ENCODE data around the gene PRPSAP2.
"Not testable (repeated sequence)": the region's sequence is repeated elsewhere in the genome, so short reads cannot be mapped to it uniquely, and the experiment has no call there.

DNA sequence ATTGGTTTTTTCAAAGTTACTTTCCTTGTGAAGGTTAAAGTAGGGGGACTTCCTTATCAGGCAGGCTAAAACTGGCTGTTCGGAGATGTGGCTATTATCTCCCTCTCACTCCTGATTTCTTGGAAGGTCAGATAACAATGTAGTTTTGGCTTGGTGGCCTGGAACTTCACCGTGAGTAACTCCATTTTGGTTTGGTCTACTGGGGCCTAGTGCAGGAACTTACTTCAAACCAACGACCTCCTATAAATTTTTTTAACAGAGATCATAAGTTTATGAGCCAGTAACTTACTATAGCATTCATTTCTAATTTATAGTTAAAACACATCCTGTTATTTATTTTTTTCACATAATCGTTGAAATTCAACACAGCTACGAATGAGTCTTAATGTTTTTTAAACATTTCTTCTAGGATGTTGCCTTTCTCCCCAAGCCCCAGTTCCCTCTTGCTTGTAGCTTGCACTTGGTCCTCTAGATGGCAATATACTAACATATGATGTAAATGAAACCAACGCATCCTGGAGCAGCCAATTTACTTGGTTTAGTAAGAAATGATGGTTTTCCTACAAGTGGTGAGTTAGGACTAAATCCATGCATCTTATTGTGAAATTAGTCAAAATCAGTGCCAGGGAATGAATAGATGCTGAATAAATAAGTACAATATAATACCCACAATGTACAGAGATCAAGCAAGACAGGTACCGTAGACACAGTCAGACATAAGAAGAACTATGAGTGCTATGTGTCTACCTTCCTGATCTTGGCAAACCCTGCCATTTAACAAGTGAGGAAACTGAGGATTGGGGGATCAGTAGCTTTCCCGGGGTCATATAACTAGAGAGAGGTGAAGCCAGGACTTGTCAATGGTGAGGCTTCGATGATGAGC is 41.2 kb upstream of the PRPSAP2 start:
- TF ChIP-seq, protein P1, sequence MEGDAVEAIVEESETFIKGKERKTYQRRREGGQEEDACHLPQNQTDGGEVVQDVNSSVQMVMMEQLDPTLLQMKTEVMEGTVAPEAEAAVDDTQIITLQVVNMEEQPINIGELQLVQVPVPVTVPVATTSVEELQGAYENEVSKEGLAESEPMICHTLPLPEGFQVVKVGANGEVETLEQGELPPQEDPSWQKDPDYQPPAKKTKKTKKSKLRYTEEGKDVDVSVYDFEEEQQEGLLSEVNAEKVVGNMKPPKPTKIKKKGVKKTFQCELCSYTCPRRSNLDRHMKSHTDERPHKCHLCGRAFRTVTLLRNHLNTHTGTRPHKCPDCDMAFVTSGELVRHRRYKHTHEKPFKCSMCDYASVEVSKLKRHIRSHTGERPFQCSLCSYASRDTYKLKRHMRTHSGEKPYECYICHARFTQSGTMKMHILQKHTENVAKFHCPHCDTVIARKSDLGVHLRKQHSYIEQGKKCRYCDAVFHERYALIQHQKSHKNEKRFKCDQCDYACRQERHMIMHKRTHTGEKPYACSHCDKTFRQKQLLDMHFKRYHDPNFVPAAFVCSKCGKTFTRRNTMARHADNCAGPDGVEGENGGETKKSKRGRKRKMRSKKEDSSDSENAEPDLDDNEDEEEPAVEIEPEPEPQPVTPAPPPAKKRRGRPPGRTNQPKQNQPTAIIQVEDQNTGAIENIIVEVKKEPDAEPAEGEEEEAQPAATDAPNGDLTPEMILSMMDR (IDR thresholded peaks at IDR 0.05), result peak in 5 of 7 experiments; percentile 42 to 70 (median 52)
- TF ChIP-seq POLR2AphosphoS5, EP300 (IDR thresholded peaks at IDR 0.05): not testable (repeated sequence)
